Hematopoietic multipotent progenitor cell treated with erythropoietin and hydrocortisone succinate and interleukin-3 and kit ligand, for 8 days (in vitro differentiated cells): Measurements from ENCODE around the gene CTDP1.
"Not testable (repeated sequence)": the region's sequence is repeated elsewhere in the genome, so short reads cannot be mapped to it uniquely, and the experiment has no call there.

ENCODE experiments used
- DNase-seq: peaks from one replicate; pipeline ENCODE4 v3.0.0-alpha.2; 2015

The CTDP1 gene

GRCh38 chr18:79747156-79747845 is 67.7 kb downstream of the CTDP1 start:
- no peak for DNase-seq

- DNase-seq, result no peak
Observed at GRCh38 chr18:79748321-79749180, 68.9 kb downstream of the CTDP1 start.

- no peak for DNase-seq
Observed at GRCh38 chr18:79749251-79750191, 69.9 kb downstream of the CTDP1 start.

- no peak for DNase-seq
Observed at GRCh38 chr18:79750980-79751571, 71.5 kb downstream of the CTDP1 start.

- DNase-seq, result not testable (repeated sequence)
Observed at GRCh38 chr18:79751918-79752578, 72.4 kb downstream of the CTDP1 start.

- not testable (repeated sequence) for DNase-seq
Observed at GRCh38 chr18:79752946-79753345, 73.3 kb downstream of the CTDP1 start.

- no peak for DNase-seq
Observed at GRCh38 chr18:79753391-79753851, 73.8 kb downstream of the CTDP1 start.

GRCh38 chr18:79754022-79754761 is 74.6 kb downstream of the CTDP1 start:
- no peak for DNase-seq

- no peak for DNase-seq
Observed at GRCh38 chr18:79754831-79755351, 75.3 kb downstream of the CTDP1 start.

GRCh38 chr18:79755496-79756142 is 76.0 kb downstream of the CTDP1 start:
- no peak for DNase-seq

- DNase-seq, result no peak
Observed at GRCh38 chr18:79756143-79756500, 76.5 kb downstream of the CTDP1 start.

GRCh38 chr18:79756826-79757225 is 77.2 kb downstream of the CTDP1 start:
- DNase-seq, result no peak

- no peak for DNase-seq
Observed at GRCh38 chr18:79760348-79760747, 80.7 kb downstream of the CTDP1 start.

GRCh38 chr18:79760881-79761280 is 81.3 kb downstream of the CTDP1 start:
- no peak for DNase-seq

GRCh38 chr18:79763407-79763806 is 83.8 kb downstream of the CTDP1 start:
- no peak for DNase-seq

GRCh38 chr18:79764131-79764530 is 84.5 kb downstream of the CTDP1 start:
- no peak for DNase-seq

GRCh38 chr18:79765491-79766245 is 86.1 kb downstream of the CTDP1 start:
- no peak for DNase-seq

GRCh38 chr18:79766308-79766707 is 86.7 kb downstream of the CTDP1 start:
- no peak for DNase-seq

GRCh38 chr18:79768745-79769144 is 89.1 kb downstream of the CTDP1 start:
- DNase-seq, result no peak
